Uterus (tissue), 4 donors: ENCODE measurements around the gene TMEM263. TPM values are rescaled to one million over a fixed set of nuclear protein-coding genes. Genes with fewer than 3 reads are reported as not detected.
"Not testable (repeated sequence)": the region's sequence is repeated elsewhere in the genome, so short reads cannot be mapped to it uniquely, and the experiment has no call there.

Source experiments
- DNase-seq, 2 donors: peaks; one replicate each; pipeline ENCODE4 v3.0.0-alpha.2; 2019 to 2020
- H3K27ac ChIP-seq, 2 donors: fragments of 200-600 bp; sonication (generic); 1 replicate in 1 of 2; 2 replicates in 1 of 2; pipeline ENCODE4 v1.5.1; 2016 to 2018
- H3K27me3 ChIP-seq, 2 donors: fragments of 200-600 bp; sonication (generic); one replicate each; pipeline ENCODE4 v1.5.1; 2018 to 2019; ENCODE audit warnings: control low read depth in 1 of 2
- H3K36me3 ChIP-seq, 2 donors: fragments of 200-600 bp; sonication (generic); one replicate each; pipeline ENCODE4 v1.5.1; 2019; ENCODE audit warnings: control low read depth in 1 of 2
- H3K4me1 ChIP-seq, 2 donors: fragments of 200-600 bp; sonication (generic); one replicate each; pipeline ENCODE4 v1.5.1; 2018 to 2019; ENCODE audit warnings: control low read depth in 1 of 2
- H3K4me3 ChIP-seq, 2 donors: fragments of 200-600 bp; sonication (generic); 1 replicate in 1 of 2; 2 replicates in 1 of 2; pipeline ENCODE4 v1.5.1; 2018 to 2019; ENCODE audit warnings: mild to moderate bottlenecking in 1 of 2
- H3K9me3 ChIP-seq, 2 donors: fragments of 200-600 bp; sonication (generic); one replicate each; pipeline ENCODE4 v1.5.1; 2019; ENCODE audit warnings: control low read depth in 1 of 2
- CTCF ChIP-seq, 4 experiments: fragments of 200-600 bp in 2 of 4; fragments of 450-650 bp in 2 of 4; sonication (generic) in 2 of 4; IDR thresholded peaks; one replicate each; pipeline ENCODE4 v1.5.1; 2016 to 2019; ENCODE audit warnings: antibody characterized with exemption in 4 of 4, mild to moderate bottlenecking in 2 of 4, moderate library complexity in 1 of 4
- POLR2A ChIP-seq, 2 donors: fragments of 450-650 bp; IDR thresholded peaks; one replicate each; pipeline ENCODE4 v1.6.1; 2016; ENCODE audit warnings: antibody characterized with exemption in 2 of 2, mild to moderate bottlenecking in 1 of 2, moderate library complexity in 1 of 2
- intact Hi-C: fragments of 100-400 bp; cut with DNase I; formaldehyde crosslinking; loops from one replicate; pipeline ENCODE4 v1.15.1; 2023; ENCODE audit warnings: low total_unique reads
- total RNA-seq, 4 donors: library from RNA; depleted of rRNA in 3 of 4; stranded (reverse); fragments of >200 nt in 3 of 4; gene quantifications; one replicate each; pipeline versions ENCODE4 v1.1.0 to v1.2.4, GENCODE V29; 2014 to 2023
- donor health status: DM: yes; HTN: yes; CAD: no.

TMEM263 gene
- total RNA-seq, 4 donors from 2014 or later = 35.9 to 157 (median 46.0) TPM

GRCh38 chr12:106917503-106917902 lies 38.2 kb upstream of the TMEM263 start:
- intact Hi-C loops = no loop called here
- Histone ChIP-seq H3K27ac (no peak overlapping the region), H3K36me3 (no peaks in the 10 kb centered on the region), H3K9me3 (no peaks in the 10 kb centered on the region), H3K4me1 (no peaks in the 10 kb centered on the region), H3K4me3 (no peak overlapping the region), H3K27me3 (no peaks in the 10 kb centered on the region)
- no peak for TF ChIP-seq POLR2A (IDR thresholded peaks at IDR 0.05)
- no peak for TF ChIP-seq CTCF (IDR thresholded peaks at IDR 0.05)
- no peak for DNase-seq

GRCh38 chr12:106918746-106919145 lies 37.0 kb upstream of the TMEM263 start:
- intact Hi-C loops = no loop called here
- H3K4me1 ChIP-seq = no peaks in the 10 kb centered on the region
- no peaks in the 10 kb centered on the region for H3K36me3 ChIP-seq
- H3K27ac ChIP-seq = no peak overlapping the region
- no peak for DNase-seq
- no peaks in the 10 kb centered on the region for H3K9me3 ChIP-seq
- TF ChIP-seq CTCF (IDR thresholded peaks at IDR 0.05) = no peak
- TF ChIP-seq POLR2A (IDR thresholded peaks at IDR 0.05) = no peak
- no peaks in the 10 kb centered on the region for H3K27me3 ChIP-seq
- no peak overlapping the region for H3K4me3 ChIP-seq

GRCh38 chr12:106919910-106920544 lies 35.7 kb upstream of the TMEM263 start:
- Histone ChIP-seq H3K4me3 (no peak overlapping the region), H3K4me1 (no peaks in the 10 kb centered on the region), H3K36me3 (no peaks in the 10 kb centered on the region), H3K9me3 (no peaks in the 10 kb centered on the region), H3K27me3 (no peaks in the 10 kb centered on the region), H3K27ac (no peak overlapping the region)
- DNase-seq = no peak
- intact Hi-C loops = loop anchor here (10.0 kb wide), 1 partner anchor 535 kb away; no protein-coding TSS in a partner anchor
- peak; percentile 71 to 83 (median 80) for TF ChIP-seq CTCF (IDR thresholded peaks at IDR 0.05)
- no peak for TF ChIP-seq POLR2A (IDR thresholded peaks at IDR 0.05)

- not testable (repeated sequence) for H3K4me1 ChIP-seq, H3K4me3 ChIP-seq, DNase-seq, H3K36me3 ChIP-seq, H3K27me3 ChIP-seq, H3K27ac ChIP-seq, H3K9me3 ChIP-seq
- intact Hi-C loops = loop anchor here (10.0 kb wide), 1 partner anchor 537 kb away; no protein-coding TSS in a partner anchor
Measured at GRCh38 chr12:106921976-106922375, 33.7 kb upstream of the TMEM263 start.

- intact Hi-C loops = loop anchor here (10.0 kb wide), 1 partner anchor 539 kb away; no protein-coding TSS in a partner anchor
- not testable (repeated sequence) for H3K27me3 ChIP-seq, H3K9me3 ChIP-seq, H3K4me3 ChIP-seq, H3K36me3 ChIP-seq, DNase-seq, H3K27ac ChIP-seq, H3K4me1 ChIP-seq
Measured at GRCh38 chr12:106923594-106923993, 32.1 kb upstream of the TMEM263 start.

GRCh38 chr12:106924268-106924861 lies 31.3 kb upstream of the TMEM263 start:
- intact Hi-C loops = loop anchor here (10.0 kb wide), 1 partner anchor 540 kb away; no protein-coding TSS in a partner anchor

More at GRCh38 chr12:106924268-106924861, 31.3 kb upstream of the TMEM263 start:
- H3K4me1 ChIP-seq = no peaks in the 10 kb centered on the region
- no peaks in the 10 kb centered on the region for H3K9me3 ChIP-seq
- H3K27ac ChIP-seq = no peak overlapping the region
- no peak overlapping the region for H3K4me3 ChIP-seq
- H3K36me3 ChIP-seq = no peaks in the 10 kb centered on the region
- no peaks in the 10 kb centered on the region for H3K27me3 ChIP-seq
- TF ChIP-seq POLR2A (IDR thresholded peaks at IDR 0.05) (no peak), CTCF (IDR thresholded peaks at IDR 0.05) (no peak)
- DNase-seq = no peak
